ENCODE measurements around the gene NTM. TPM values are rescaled to one million over a fixed set of nuclear protein-coding genes. Genes with fewer than 3 reads are reported as not detected.

The NTM gene
- total and polyA plus RNA-seq, 2 of the 8 experiments (the other 6 are each of a cell fraction or from before 2014, with no cell fraction given) = 13.4 to 20.0 TPM

GRCh38 chr11:131404010-131404409, 33.6 kb downstream of the NTM start:
- Histone ChIP-seq H2BK12ac (ENCODE audit: low read depth, low read length) (no peak overlapping the region), H2BK120ac (replicated peaks; ENCODE audit: low read depth, low read length) (no peak overlapping the region), H2AK5ac (ENCODE audit: low read depth, low read length) (no peak overlapping the region), H2BK20ac (ENCODE audit: low read length) (no peak overlapping the region), H4K91ac (replicated peaks; ENCODE audit: insufficient read length, low read length) (no peak overlapping the region), H3K23me2 (ENCODE audit: low read depth, low read length) (no peaks in the 10 kb centered on the region), H3K79me1 (ENCODE audit: low read depth, low read length) (no peaks in the 10 kb centered on the region), H3K4me1 (replicated peaks in 1 of 4; ENCODE audit: control insufficient read depth in 3 of 4, insufficient read depth in 4 of 4, low read length in 3 of 4) (peaks cover 0 to 2% (median 0%) of the 10 kb centered on the region in 4 experiments; a peak in 2 of 7 replicates), H3K4me2 (ENCODE audit: insufficient read depth in 1 of 2, low read depth in 2 of 2, low read length in 2 of 2) (no peak overlapping the region), H3K4ac (replicated peaks; ENCODE audit: insufficient read length, low read depth, low read length) (no peak overlapping the region), H2AFZ (ENCODE audit: low read length) (no peak overlapping the region), H3K79me2 (ENCODE audit: control insufficient read depth in 1 of 2, insufficient read depth in 2 of 2, low read length in 2 of 2) (no peaks in the 10 kb centered on the region), H3K23ac (ENCODE audit: insufficient read length) (no peak overlapping the region), H3K9ac (replicated peaks in 1 of 4; ENCODE audit: extremely low read depth in 1 of 4, low read depth in 3 of 4, low read length in 3 of 4) (no peak overlapping the region), H3K4me3 (ENCODE audit: extremely low read depth in 1 of 4, insufficient read depth in 2 of 4, low read depth in 3 of 4, low read length in 4 of 4) (no peak overlapping the region), H3K9me3 (ENCODE audit: insufficient read depth in 2 of 2, low read depth in 1 of 2, low read length in 1 of 2) (no peaks in the 10 kb centered on the region), H3K14ac (ENCODE audit: insufficient read length) (no peak overlapping the region), H2BK5ac (ENCODE audit: low read depth, low read length) (no peak overlapping the region), H3K18ac (ENCODE audit: extremely low read depth, low read length) (no peak overlapping the region), H4K5ac (ENCODE audit: insufficient read length, low read depth, low read length) (no peak overlapping the region), H4K20me1 (replicated peaks in 1 of 2; ENCODE audit: control insufficient read depth in 1 of 2, insufficient read depth in 2 of 2, low read length in 2 of 2) (no peaks in the 10 kb centered on the region), H3K27me3 (replicated peaks in 1 of 4; ENCODE audit: control insufficient read depth in 3 of 4, extremely low read depth in 1 of 4, insufficient read depth in 3 of 4, low read length in 3 of 4) (no peaks in the 10 kb centered on the region), H2BK15ac (ENCODE audit: low read length) (no peak overlapping the region), H3K36me3 (ENCODE audit: control insufficient read depth in 2 of 4, insufficient read depth in 4 of 4, low read length in 3 of 4) (no peaks in the 10 kb centered on the region), H4K8ac (ENCODE audit: extremely low read depth, insufficient read depth, low read length) (no peak overlapping the region), H3K27ac (ENCODE audit: low read depth, low read length) (no peak overlapping the region), H3K56ac (replicated peaks; ENCODE audit: insufficient read length, low read depth, low read length) (no peak overlapping the region)
- FAIRE-seq (no peak), DNase-seq (ENCODE audit: low read depth in 1 of 2, low spot score in 2 of 2) (no peak)
- ChIA-PET POLR2A (ENCODE audit: partially characterized antibody) (no interaction called here), CTCF (ENCODE audit: partially characterized antibody) (interaction anchor here (0.9 kb wide), 1 partner anchor 158 kb away, joined by 3 read pairs; no protein-coding TSS in a partner anchor)
- WGBS, 2 experiments (ENCODE audit: extremely low coverage in 1 of 2, insufficient coverage in 1 of 2, insufficient read length in 1 of 2, insufficient replicate concordance in 2 of 2, low coverage in 1 of 2, low lambda C conversion rate in 2 of 2, missing lambda C conversion rate in 1 of 2) = 96% methylated on average over 9 of the region's 9 CpGs; no CpG with 5 or more reads in 1 of the 2 experiments
